Caco-2 (cell line): Measurements from ENCODE around the gene PEX3. TPM values are rescaled to one million over a fixed set of nuclear protein-coding genes. Genes with fewer than 3 reads are reported as not detected.

Source experiments
- BruUV-seq: library from RNA; stranded (reverse); fragments of 400-500 nt; replicated peaks from 2 replicates; lab custom pipeline; 2021; lab: Mats Ljungman, UMichigan
- CTCF ChIA-PET: fragments of 300-600 bp; sonication (Branson Sonifier 250); formaldehyde crosslinking; loops from one replicate; lab custom pipeline; 2022; ENCODE audit warnings: antibody characterized with exemption; lab: Charles Lee
- POLR2A ChIA-PET: fragments of 300-600 bp; sonication (Branson Sonifier 250); formaldehyde crosslinking; loops from one replicate; lab custom pipeline; 2022; ENCODE audit warnings: antibody characterized with exemption; lab: Charles Lee
- DNase-seq, 2 experiments: peaks; one replicate each; pipeline versions ENCODE4 v3.0.0 to v3.0.0-alpha.2; 2020 to 2022
- H3K27me3 ChIP-seq: replicated peaks from 2 replicates; pipeline ENCODE4 v1.6.0; 2011; ENCODE audit warnings: low read length; ENCODE audit not compliant: control insufficient read depth, insufficient read depth
- H3K36me3 ChIP-seq: 2 replicates; pipeline ENCODE4 v1.5.1; 2011; ENCODE audit warnings: low read length; ENCODE audit not compliant: control insufficient read depth, insufficient read depth
- H3K4me1 ChIP-seq: fragments of 250-450 bp; sonication (Bioruptor Pico); 2 replicates; pipeline ENCODE4 v1.5.1; 2020; ENCODE audit warnings: mild to moderate bottlenecking
- H3K4me3 ChIP-seq: 2 replicates; pipeline ENCODE4 v1.5.1; 2011; ENCODE audit warnings: low read depth, mild to moderate bottlenecking, control low read depth, low read length
- H3K9me3 ChIP-seq: fragments of 250-450 bp; sonication (Bioruptor Pico); 2 replicates; pipeline ENCODE4 v1.5.1; 2020; ENCODE audit warnings: mild to moderate bottlenecking, moderate library complexity
- H3K27ac Mint-ChIP-seq: one replicate; pipeline ENCODE4 v1.8.0; 2022; ENCODE audit warnings: mixed read lengths; ENCODE audit not compliant: unreplicated experiment
- H3K27me3 Mint-ChIP-seq: one replicate; pipeline ENCODE4 v1.8.0; 2022; ENCODE audit warnings: mixed read lengths; ENCODE audit not compliant: insufficient read depth, unreplicated experiment
- H3K36me3 Mint-ChIP-seq: one replicate; pipeline ENCODE4 v1.8.0; 2022; ENCODE audit warnings: mild to moderate bottlenecking, mixed read lengths; ENCODE audit not compliant: insufficient read depth, unreplicated experiment
- H3K4me1 Mint-ChIP-seq: one replicate; pipeline ENCODE4 v1.8.0; 2022; ENCODE audit warnings: low read depth, mixed read lengths; ENCODE audit not compliant: unreplicated experiment
- H3K4me3 Mint-ChIP-seq: one replicate; pipeline ENCODE4 v1.8.0; 2022; ENCODE audit warnings: mild to moderate bottlenecking, moderate library complexity, mixed read lengths; ENCODE audit not compliant: unreplicated experiment
- H3K9me3 Mint-ChIP-seq: one replicate; pipeline ENCODE4 v1.8.0; 2022; ENCODE audit warnings: mixed read lengths; ENCODE audit not compliant: unreplicated experiment
- CTCF ChIP-seq, 2 experiments: fragments of 200-600 bp in 1 of 2; IDR thresholded peaks; 1 replicate in 1 of 2; 2 replicates in 1 of 2; pipeline versions ENCODE4 v1.5.1 to v1.8.0; 2011 to 2022; ENCODE audit warnings: antibody characterized with exemption in 1 of 2, control low read depth in 1 of 2, inconsistent platforms in 1 of 2, low read depth in 1 of 2, low read length in 1 of 2, mild to moderate bottlenecking in 1 of 2, moderate library complexity in 1 of 2; ENCODE audit not compliant: insufficient read depth in 1 of 2, severe bottlenecking in 1 of 2, unreplicated experiment in 1 of 2
- intact Hi-C: fragments of 100-400 bp; cut with micrococcal nuclease; formaldehyde crosslinking; loops from one replicate; pipeline ENCODE4 v1.10.0; 2022; ENCODE audit not compliant: unreplicated experiment
- total RNA-seq: library from RNA; stranded (reverse); gene quantifications from 2 replicates; pipeline ENCODE4 v1.2.3, GENCODE V29; 2022

Gene PEX3
- total RNA-seq, 1 experiment from 2014 or later, result 44.6 TPM

GRCh38 chr6:143471822-143472221 is 21.2 kb downstream of the PEX3 start:
- H3K9me3 Mint-ChIP-seq, result no peaks in the 10 kb centered on the region
- no TSS peak for BruUV-seq
- no peak for TF ChIP-seq CTCF (IDR thresholded peaks at IDR 0.05; ENCODE audit: insufficient read depth in 1 of 2, low read depth in 1 of 2, low read length in 1 of 2, severe bottlenecking in 1 of 2, unreplicated experiment in 1 of 2)
- intact Hi-C loops, result no loop called here
- Histone ChIP-seq H3K4me1 (no peaks in the 10 kb centered on the region), H3K27me3 (no peaks in the 10 kb centered on the region), H3K36me3 (peaks cover 1% of the 10 kb centered on the region; the same call in 1 of the 2 replicates), H3K4me3 (no peak overlapping the region), H3K9me3 (no peaks in the 10 kb centered on the region)
- no peak overlapping the region for H3K4me3 Mint-ChIP-seq
- H3K4me1 Mint-ChIP-seq, result no peaks in the 10 kb centered on the region
- no peaks in the 10 kb centered on the region for H3K27me3 Mint-ChIP-seq
- ChIA-PET POLR2A (no interaction called here), CTCF (no interaction called here)
- no peak overlapping the region for H3K27ac Mint-ChIP-seq
- H3K36me3 Mint-ChIP-seq, result peaks cover 16% of the 10 kb centered on the region
- DNase-seq, result no peak

GRCh38 chr6:143476545-143476944 is 25.9 kb downstream of the PEX3 start:
- Mint-ChIP-seq H3K27ac (no peak overlapping the region), H3K9me3 (no peaks in the 10 kb centered on the region), H3K36me3 (peaks cover 22% of the 10 kb centered on the region), H3K27me3 (no peaks in the 10 kb centered on the region), H3K4me3 (no peak overlapping the region), H3K4me1 (no peaks in the 10 kb centered on the region)
- CTCF ChIA-PET, result no interaction called here
- no peak for TF ChIP-seq CTCF (IDR thresholded peaks at IDR 0.05; ENCODE audit: insufficient read depth in 1 of 2, low read depth in 1 of 2, low read length in 1 of 2, severe bottlenecking in 1 of 2, unreplicated experiment in 1 of 2)
- Histone ChIP-seq H3K9me3 (no peaks in the 10 kb centered on the region), H3K4me3 (no peak overlapping the region), H3K27me3 (no peaks in the 10 kb centered on the region), H3K36me3 (peaks cover 1% of the 10 kb centered on the region; the same call in 1 of the 2 replicates), H3K4me1 (no peaks in the 10 kb centered on the region)
- intact Hi-C loops, result no loop called here
- no peak for DNase-seq
- POLR2A ChIA-PET, result no interaction called here
- no TSS peak for BruUV-seq

- no peak for DNase-seq
- Mint-ChIP-seq H3K27ac (no peak overlapping the region), H3K36me3 (peaks cover 17% of the 10 kb centered on the region), H3K9me3 (no peaks in the 10 kb centered on the region), H3K27me3 (no peaks in the 10 kb centered on the region), H3K4me1 (no peaks in the 10 kb centered on the region), H3K4me3 (no peak overlapping the region)
- BruUV-seq, result no TSS peak
- TF ChIP-seq CTCF (IDR thresholded peaks at IDR 0.05; ENCODE audit: insufficient read depth in 1 of 2, low read depth in 1 of 2, low read length in 1 of 2, severe bottlenecking in 1 of 2, unreplicated experiment in 1 of 2), result no peak
- no peaks in the 10 kb centered on the region for H3K27me3 ChIP-seq
- ChIA-PET POLR2A (no interaction called here), CTCF (no interaction called here)
- no peaks in the 10 kb centered on the region for H3K9me3 ChIP-seq
- no peak overlapping the region for H3K4me3 ChIP-seq
- H3K4me1 ChIP-seq, result no peaks in the 10 kb centered on the region
- peaks cover 1% of the 10 kb centered on the region; the same call in 1 of the 2 replicates for H3K36me3 ChIP-seq
- intact Hi-C loops, result no loop called here
Observed at GRCh38 chr6:143478479-143479062, 28.0 kb downstream of the PEX3 start.
